Measurements from ENCODE around the gene MT1HL1.
"Not testable (repeated sequence)": the region's sequence is repeated elsewhere in the genome, so short reads cannot be mapped to it uniquely, and the experiment has no call there.

Gene MT1HL1

GRCh38 chr1:236990052-236990445, 14.2 kb downstream of the MT1HL1 start:
- no peaks in the 10 kb centered on the region for H3F3A ChIP-seq (ENCODE audit: insufficient read depth, low read length)
- H3K79me2 ChIP-seq (ENCODE audit: insufficient read depth, low read length), result no peaks in the 10 kb centered on the region
- H4K20me1 ChIP-seq (ENCODE audit: insufficient read depth, low read length), result no peaks in the 10 kb centered on the region
- H3K4me1 ChIP-seq (ENCODE audit: insufficient read depth, low read length, severe bottlenecking), result no peaks in the 10 kb centered on the region
- H3K9me3 ChIP-seq (ENCODE audit: low read length), result no peaks in the 10 kb centered on the region
- H3K4me3 ChIP-seq (ENCODE audit: low read depth, low read length, poor library complexity, severe bottlenecking), result no peak overlapping the region
- no peaks in the 10 kb centered on the region for H3K9me2 ChIP-seq (ENCODE audit: low read depth, low read length)
- no peaks in the 10 kb centered on the region for H3K36me3 ChIP-seq (ENCODE audit: insufficient read depth, low read length)
- no peak overlapping the region for H3K4me2 ChIP-seq (ENCODE audit: low read length)
- H2AFZ ChIP-seq (ENCODE audit: low read length), result no peak overlapping the region
- no peaks in the 10 kb centered on the region for H3K27me3 ChIP-seq (ENCODE audit: insufficient read depth, low read length)
- TF ChIP-seq CTCF (IDR thresholded peaks at IDR 0.05; ENCODE audit: low read length) (no peak), EZH2 (IDR thresholded peaks at IDR 0.05; ENCODE audit: borderline replicate concordance, low read length) (no peak)
- H3K27ac ChIP-seq (ENCODE audit: low read depth, low read length, poor library complexity, severe bottlenecking), result no peak overlapping the region
- no peak overlapping the region for H3K9ac ChIP-seq (ENCODE audit: low read length)

GRCh38 chr1:236989290-236990051, 14.8 kb downstream of the MT1HL1 start:
- no peak overlapping the region for H3K4me3 ChIP-seq (ENCODE audit: low read depth, low read length, poor library complexity, severe bottlenecking)
- H3K9me3 ChIP-seq (ENCODE audit: low read length), result no peaks in the 10 kb centered on the region
- H3K9ac ChIP-seq (ENCODE audit: low read length), result no peak overlapping the region
- H3K27me3 ChIP-seq (ENCODE audit: insufficient read depth, low read length), result no peaks in the 10 kb centered on the region
- no peak overlapping the region for H2AFZ ChIP-seq (ENCODE audit: low read length)
- no peaks in the 10 kb centered on the region for H3K9me2 ChIP-seq (ENCODE audit: low read depth, low read length)
- H3K27ac ChIP-seq (ENCODE audit: low read depth, low read length, poor library complexity, severe bottlenecking), result no peak overlapping the region
- H3K4me2 ChIP-seq (ENCODE audit: low read length), result no peak overlapping the region
- no peaks in the 10 kb centered on the region for H4K20me1 ChIP-seq (ENCODE audit: insufficient read depth, low read length)
- H3K79me2 ChIP-seq (ENCODE audit: insufficient read depth, low read length), result no peaks in the 10 kb centered on the region
- H3F3A ChIP-seq (ENCODE audit: insufficient read depth, low read length), result no peaks in the 10 kb centered on the region
- H3K36me3 ChIP-seq (ENCODE audit: insufficient read depth, low read length), result no peaks in the 10 kb centered on the region
- H3K4me1 ChIP-seq (ENCODE audit: insufficient read depth, low read length, severe bottlenecking), result no peaks in the 10 kb centered on the region
- TF ChIP-seq EZH2 (IDR thresholded peaks at IDR 0.05; ENCODE audit: borderline replicate concordance, low read length), result no peak

GRCh38 chr1:236983818-236984217, 20.4 kb downstream of the MT1HL1 start:
- no peaks in the 10 kb centered on the region for H3K79me2 ChIP-seq (ENCODE audit: insufficient read depth, low read length)
- no peaks in the 10 kb centered on the region for H3K9me2 ChIP-seq (ENCODE audit: low read depth, low read length)
- H3K4me1 ChIP-seq (ENCODE audit: insufficient read depth, low read length, severe bottlenecking), result no peaks in the 10 kb centered on the region
- H3K4me2 ChIP-seq (ENCODE audit: low read length), result no peak overlapping the region
- H3K9ac ChIP-seq (ENCODE audit: low read length), result no peak overlapping the region
- no peaks in the 10 kb centered on the region for H4K20me1 ChIP-seq (ENCODE audit: insufficient read depth, low read length)
- TF ChIP-seq EZH2 (IDR thresholded peaks at IDR 0.05; ENCODE audit: borderline replicate concordance, low read length) (no peak), CTCF (IDR thresholded peaks at IDR 0.05; ENCODE audit: low read length) (no peak)
- H3K9me3 ChIP-seq (ENCODE audit: low read length), result no peaks in the 10 kb centered on the region
- H3K27me3 ChIP-seq (ENCODE audit: insufficient read depth, low read length), result no peaks in the 10 kb centered on the region; the same call in 1 of the 2 replicates
- no peaks in the 10 kb centered on the region for H3K36me3 ChIP-seq (ENCODE audit: insufficient read depth, low read length)
- H3K27ac ChIP-seq (ENCODE audit: low read depth, low read length, poor library complexity, severe bottlenecking), result no peak overlapping the region
- H2AFZ ChIP-seq (ENCODE audit: low read length), result no peak overlapping the region
- H3F3A ChIP-seq (ENCODE audit: insufficient read depth, low read length), result no peaks in the 10 kb centered on the region
- no peak overlapping the region for H3K4me3 ChIP-seq (ENCODE audit: low read depth, low read length, poor library complexity, severe bottlenecking)

GRCh38 chr1:236982380-236982779, 21.9 kb downstream of the MT1HL1 start:
- H3K4me1 ChIP-seq (ENCODE audit: insufficient read depth, low read length, severe bottlenecking), result no peaks in the 10 kb centered on the region
- no peaks in the 10 kb centered on the region for H4K20me1 ChIP-seq (ENCODE audit: insufficient read depth, low read length)
- no peaks in the 10 kb centered on the region; the same call in 1 of the 2 replicates for H3K27me3 ChIP-seq (ENCODE audit: insufficient read depth, low read length)
- no peak overlapping the region for H2AFZ ChIP-seq (ENCODE audit: low read length)
- H3K36me3 ChIP-seq (ENCODE audit: insufficient read depth, low read length), result no peaks in the 10 kb centered on the region
- TF ChIP-seq CTCF (IDR thresholded peaks at IDR 0.05; ENCODE audit: low read length) (no peak), EZH2 (IDR thresholded peaks at IDR 0.05; ENCODE audit: borderline replicate concordance, low read length) (no peak)
- no peaks in the 10 kb centered on the region for H3K9me3 ChIP-seq (ENCODE audit: low read length)
- no peak overlapping the region for H3K4me2 ChIP-seq (ENCODE audit: low read length)
- no peaks in the 10 kb centered on the region for H3K79me2 ChIP-seq (ENCODE audit: insufficient read depth, low read length)
- no peak overlapping the region for H3K9ac ChIP-seq (ENCODE audit: low read length)
- no peak overlapping the region for H3K27ac ChIP-seq (ENCODE audit: low read depth, low read length, poor library complexity, severe bottlenecking)
- no peaks in the 10 kb centered on the region for H3F3A ChIP-seq (ENCODE audit: insufficient read depth, low read length)
- no peak overlapping the region for H3K4me3 ChIP-seq (ENCODE audit: low read depth, low read length, poor library complexity, severe bottlenecking)
- H3K9me2 ChIP-seq (ENCODE audit: low read depth, low read length), result no peaks in the 10 kb centered on the region

GRCh38 chr1:236981431-236981830, 22.8 kb downstream of the MT1HL1 start:
- H3K4me3 ChIP-seq (ENCODE audit: low read depth, low read length, poor library complexity, severe bottlenecking); H3K36me3 ChIP-seq (ENCODE audit: insufficient read depth, low read length); H3K27me3 ChIP-seq (ENCODE audit: insufficient read depth, low read length); H4K20me1 ChIP-seq (ENCODE audit: insufficient read depth, low read length); H3F3A ChIP-seq (ENCODE audit: insufficient read depth, low read length); H3K4me2 ChIP-seq (ENCODE audit: low read length); H2AFZ ChIP-seq (ENCODE audit: low read length); H3K9me2 ChIP-seq (ENCODE audit: low read depth, low read length); H3K4me1 ChIP-seq (ENCODE audit: insufficient read depth, low read length, severe bottlenecking); H3K9me3 ChIP-seq (ENCODE audit: low read length); H3K9ac ChIP-seq (ENCODE audit: low read length); H3K79me2 ChIP-seq (ENCODE audit: insufficient read depth, low read length); H3K27ac ChIP-seq (ENCODE audit: low read depth, low read length, poor library complexity, severe bottlenecking): not testable (repeated sequence)
